Sigmoid colon (tissue), 7 donors: ENCODE results near the gene TMTC2. TPM values are rescaled to one million over a fixed set of nuclear protein-coding genes. Genes with fewer than 3 reads are reported as not detected.

ENCODE experiments used
- DNase-seq: peaks from one replicate; pipeline ENCODE4 v3.0.0-alpha.2; 2019
- H3K27ac ChIP-seq, 4 donors: fragments of 200-600 bp; sonication (generic); one replicate each; pipeline ENCODE4 v1.5.1; 2016 to 2019; ENCODE audit warnings: mild to moderate bottlenecking in 1 of 4
- H3K27me3 ChIP-seq, 3 donors: fragments of 200-600 bp; sonication (generic); one replicate each; pipeline ENCODE4 v1.5.1; 2019; ENCODE audit warnings: mild to moderate bottlenecking in 1 of 3
- H3K36me3 ChIP-seq, 4 donors: fragments of 200-600 bp; sonication (generic); one replicate each; pipeline ENCODE4 v1.5.1; 2016 to 2019
- H3K4me1 ChIP-seq, 4 donors: fragments of 200-600 bp; sonication (generic); one replicate each; pipeline ENCODE4 v1.5.1; 2017 to 2019
- H3K4me3 ChIP-seq, 4 donors: fragments of 200-600 bp; sonication (generic); one replicate each; pipeline ENCODE4 v1.5.1; 2017 to 2019; ENCODE audit warnings: mild to moderate bottlenecking in 2 of 4, moderate library complexity in 1 of 4
- H3K9me3 ChIP-seq, 4 donors: fragments of 200-600 bp in 3 of 4; sonication (generic) in 3 of 4; one replicate each; pipeline versions ENCODE4 v1.5.1 to v1.6.1; 2013 to 2019
- CTCF ChIP-seq, 4 experiments: fragments of 450-650 bp in 3 of 4; fragments of 200-600 bp in 1 of 4; IDR thresholded peaks; one replicate each; pipeline ENCODE4 v1.5.1; 2016 to 2019; ENCODE audit warnings: antibody characterized with exemption in 4 of 4, mild to moderate bottlenecking in 3 of 4, moderate library complexity in 2 of 4
- EP300 ChIP-seq, 4 donors: sonication (generic); formaldehyde crosslinking; IDR thresholded peaks; one replicate each; pipeline ENCODE4 v1.6.1; 2017; ENCODE audit warnings: antibody characterized with exemption in 4 of 4
- POLR2A ChIP-seq, 2 donors: fragments of 450-650 bp; IDR thresholded peaks; one replicate each; pipeline ENCODE4 v1.6.1; 2016; ENCODE audit warnings: antibody characterized with exemption in 2 of 2, mild to moderate bottlenecking in 2 of 2, moderate library complexity in 2 of 2
- POLR2AphosphoS5 ChIP-seq, 4 donors: sonication (generic); formaldehyde crosslinking; IDR thresholded peaks; one replicate each; pipeline ENCODE4 v1.6.1; 2017; ENCODE audit warnings: antibody characterized with exemption in 4 of 4
- WGBS, 2 donors: extraction: QIAGEN DNeasy Blood & Tissue Kit; methylation state at CpG; one replicate each; pipeline ENCODE4 v1.1.7; 2013; 5-methylcytosine and 5-hydroxymethylcytosine counted together
- intact Hi-C: fragments of 100-400 bp; cut with DNase I; formaldehyde crosslinking; loops from one replicate; pipeline ENCODE4 v1.15.1; 2023
- polyA plus RNA-seq, 3 donors: library from polyadenylated mRNA; stranded (reverse); fragments of 200-250 nt; gene quantifications; one replicate each; pipeline ENCODE4 v1.2.3, GENCODE V29; 2013
- small RNA-seq, 3 donors: library from RNA; depleted of rRNA; stranded (forward); fragments of <200 nt; gene quantifications; one replicate each; pipeline ENCODE3, GENCODE V24; 2016
- total RNA-seq, 4 donors: library from RNA; depleted of rRNA; stranded (reverse); fragments of >200 nt; gene quantifications; one replicate each; pipeline ENCODE4 v1.1.0, GENCODE V29; 2016
- donor health status: healthy with polysubstance abuse.
- donor health status: Bipolar disorder and iron deficiency.
- donor health status: healthy.

The TMTC2 gene
- total and polyA plus RNA-seq, 7 donors = 1.2 to 74.4 (median 61.2) TPM

GRCh38 chr12:83172866-83173649 is 486.4 kb downstream of the TMTC2 start:
- H3K4me1 ChIP-seq = peaks cover 0 to 19% (median 7%) of the 10 kb centered on the region in 4 donors
- no peak overlapping the region for H3K4me3 ChIP-seq
- no peaks in the 10 kb centered on the region for H3K9me3 ChIP-seq
- 88 to 89% methylated on average over 7 of the region's 7 CpGs for WGBS, 2 donors
- no peak overlapping the region for H3K27ac ChIP-seq
- H3K36me3 ChIP-seq = no peaks in the 10 kb centered on the region
- no peaks in the 10 kb centered on the region for H3K27me3 ChIP-seq
- no peak for TF ChIP-seq EP300 (IDR thresholded peaks at IDR 0.05)
- TF ChIP-seq POLR2A (IDR thresholded peaks at IDR 0.05) = no peak
- TF ChIP-seq POLR2AphosphoS5 (IDR thresholded peaks at IDR 0.05) = no peak
- no peak for TF ChIP-seq CTCF (IDR thresholded peaks at IDR 0.05)
- no peak for DNase-seq
- intact Hi-C loops = no loop called here

GRCh38 chr12:83179999-83180398 is 493.3 kb downstream of the TMTC2 start:
- H3K9me3 ChIP-seq = no peaks in the 10 kb centered on the region
- no peaks in the 10 kb centered on the region for H3K36me3 ChIP-seq
- H3K4me3 ChIP-seq = no peak overlapping the region
- intact Hi-C loops = no loop called here
- no peaks in the 10 kb centered on the region for H3K27me3 ChIP-seq
- no peak for TF ChIP-seq EP300 (IDR thresholded peaks at IDR 0.05)
- no peak for TF ChIP-seq CTCF (IDR thresholded peaks at IDR 0.05)
- TF ChIP-seq POLR2AphosphoS5 (IDR thresholded peaks at IDR 0.05) = no peak
- no peak for TF ChIP-seq POLR2A (IDR thresholded peaks at IDR 0.05)
- no peak overlapping the region for H3K27ac ChIP-seq
- no peak for DNase-seq
- H3K4me1 ChIP-seq = no peaks in the 10 kb centered on the region

GRCh38 chr12:83181074-83181473 is 494.4 kb downstream of the TMTC2 start:
- Histone ChIP-seq H3K4me1 (no peaks in the 10 kb centered on the region), H3K27ac (no peak overlapping the region), H3K9me3 (no peaks in the 10 kb centered on the region), H3K27me3 (no peaks in the 10 kb centered on the region), H3K4me3 (no peak overlapping the region), H3K36me3 (no peaks in the 10 kb centered on the region)
- intact Hi-C loops = no loop called here
- DNase-seq = no peak
- 94 to 98% methylated on average over 1 of the region's 1 CpG for WGBS, 2 donors
- TF ChIP-seq POLR2AphosphoS5 (IDR thresholded peaks at IDR 0.05) (no peak), CTCF (IDR thresholded peaks at IDR 0.05) (no peak), POLR2A (IDR thresholded peaks at IDR 0.05) (no peak), EP300 (IDR thresholded peaks at IDR 0.05) (no peak)

- no peaks in the 10 kb centered on the region for H3K9me3 ChIP-seq
- no peak overlapping the region for H3K4me3 ChIP-seq
- no peaks in the 10 kb centered on the region for H3K36me3 ChIP-seq
- intact Hi-C loops = no loop called here
- H3K27me3 ChIP-seq = no peaks in the 10 kb centered on the region
- no peak overlapping the region for H3K27ac ChIP-seq
- TF ChIP-seq EP300 (IDR thresholded peaks at IDR 0.05) (no peak), POLR2A (IDR thresholded peaks at IDR 0.05) (no peak), CTCF (IDR thresholded peaks at IDR 0.05) (no peak), POLR2AphosphoS5 (IDR thresholded peaks at IDR 0.05) (no peak)
- DNase-seq = no peak
- H3K4me1 ChIP-seq = no peaks in the 10 kb centered on the region
These were observed 496.4 kb downstream of the TMTC2 start for GRCh38 chr12:83183132-83183531.

Small RNA genes within 50 kb of the gene (small RNA-seq; reads per million reads assigned to genes)
- gene RNU6-977P = 0 reads per million in 3 donors
